ENCODE data around the gene IGF2BP2.
"Not testable (repeated sequence)": the region's sequence is repeated elsewhere in the genome, so short reads cannot be mapped to it uniquely, and the experiment has no call there.

The IGF2BP2 gene

GRCh38 chr3:185859294-185859972, 34.6 kb upstream of the IGF2BP2 start:
- TF ChIP-seq CTCF (conservative IDR thresholded peaks at IDR 0.05; ENCODE audit: low read depth, low read length): no peak
- Histone ChIP-seq H3K4me2 (no peak overlapping the region), H3K9ac (no peak overlapping the region), H4K20me1 (ENCODE audit: insufficient read depth) (no peaks in the 10 kb centered on the region), H3K27me3 (ENCODE audit: insufficient read depth, low read depth) (no peaks in the 10 kb centered on the region), H2AFZ (ENCODE audit: low read depth) (no peak overlapping the region), H3K36me3 (ENCODE audit: insufficient read depth) (no peaks in the 10 kb centered on the region), H3K27ac (no peak overlapping the region), H3K4me1 (ENCODE audit: low read depth, poor library complexity, severe bottlenecking) (no peaks in the 10 kb centered on the region), H3K4me3 (IDR thresholded peaks at IDR 0.05; ENCODE audit: insufficient read depth, low read depth, low read length) (no peak overlapping the region), H3K79me2 (ENCODE audit: insufficient read depth, low read depth) (no peaks in the 10 kb centered on the region)

DNA sequence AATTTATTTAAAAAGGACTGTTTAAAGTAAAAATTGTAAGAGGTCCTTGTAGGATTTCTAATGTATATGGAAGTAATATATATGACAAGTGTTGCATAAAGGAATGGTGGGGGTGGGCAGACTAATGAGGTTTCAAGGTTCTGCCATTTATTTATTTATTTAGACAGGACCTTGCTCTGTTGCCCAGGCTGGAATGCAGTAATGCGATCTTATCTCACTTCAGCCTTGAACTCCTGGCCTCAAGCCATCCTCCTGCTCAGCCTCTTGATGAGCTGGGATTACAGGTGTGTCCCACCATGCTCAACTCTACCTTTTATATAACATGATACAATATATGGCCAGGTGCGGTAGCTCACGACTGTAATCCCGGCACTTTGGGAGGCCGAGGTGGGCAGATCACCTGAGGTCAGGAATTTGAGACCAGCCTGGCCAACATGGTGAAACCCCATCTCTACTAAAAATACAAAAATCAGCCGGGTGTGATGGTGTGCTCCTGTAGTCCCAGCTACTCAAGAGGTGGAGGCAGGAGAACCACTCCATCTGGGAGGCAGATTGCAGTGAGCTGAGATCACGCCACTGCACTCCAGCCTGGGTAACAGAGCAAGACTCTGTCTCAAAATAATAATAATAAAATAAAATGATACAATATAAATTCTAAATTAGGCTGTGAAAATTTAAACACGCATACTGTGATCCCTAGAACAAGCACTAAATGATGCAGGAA, 33.8 kb upstream of the IGF2BP2 start:
- Histone ChIP-seq H3K4me1 (ENCODE audit: low read depth, poor library complexity, severe bottlenecking) (no peaks in the 10 kb centered on the region), H3K27me3 (ENCODE audit: insufficient read depth, low read depth) (no peaks in the 10 kb centered on the region), H3K4me3 (IDR thresholded peaks at IDR 0.05; ENCODE audit: insufficient read depth, low read depth, low read length) (no peak overlapping the region), H3K79me2 (ENCODE audit: insufficient read depth, low read depth) (no peaks in the 10 kb centered on the region), H3K36me3 (ENCODE audit: insufficient read depth) (no peaks in the 10 kb centered on the region), H3K27ac (no peak overlapping the region), H3K9ac (no peak overlapping the region), H2AFZ (ENCODE audit: low read depth) (no peak overlapping the region), H3K4me2 (no peak overlapping the region), H4K20me1 (ENCODE audit: insufficient read depth) (no peaks in the 10 kb centered on the region)
- TF ChIP-seq CTCF (conservative IDR thresholded peaks at IDR 0.05; ENCODE audit: low read depth, low read length): no peak

DNA sequence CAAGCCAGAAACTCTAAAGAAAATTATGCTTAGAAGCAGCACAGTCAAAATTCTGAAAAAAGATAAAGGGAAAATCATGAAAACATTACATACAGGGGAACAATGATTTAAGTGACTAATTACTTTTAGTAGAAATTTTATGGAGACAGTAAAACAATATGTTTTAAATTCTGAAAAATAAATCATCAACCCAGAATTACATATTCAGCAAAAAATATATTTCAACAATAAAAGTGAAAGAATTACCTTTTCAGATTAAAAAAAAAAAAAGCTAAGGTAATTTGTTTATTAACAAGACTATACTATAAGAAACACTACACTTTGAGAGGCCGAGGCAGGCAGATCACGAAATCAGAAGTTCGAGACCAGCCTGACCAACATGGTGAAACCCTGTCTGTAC, 32.4 kb upstream of the IGF2BP2 start:
- no peaks in the 10 kb centered on the region for H3K27me3 ChIP-seq (ENCODE audit: insufficient read depth, low read depth)
- no peak for TF ChIP-seq CTCF (conservative IDR thresholded peaks at IDR 0.05; ENCODE audit: low read depth, low read length)
- no peak overlapping the region for H3K9ac ChIP-seq

GRCh38 chr3:185856652-185857051, 31.8 kb upstream of the IGF2BP2 start:
- Histone ChIP-seq H3K4me1 (ENCODE audit: low read depth, poor library complexity, severe bottlenecking) (no peaks in the 10 kb centered on the region), H3K79me2 (ENCODE audit: insufficient read depth, low read depth) (no peaks in the 10 kb centered on the region), H3K36me3 (ENCODE audit: insufficient read depth) (no peaks in the 10 kb centered on the region), H3K27ac (no peak overlapping the region), H3K27me3 (ENCODE audit: insufficient read depth, low read depth) (no peaks in the 10 kb centered on the region), H2AFZ (ENCODE audit: low read depth) (no peak overlapping the region), H3K4me3 (IDR thresholded peaks at IDR 0.05; ENCODE audit: insufficient read depth, low read depth, low read length) (no peak overlapping the region), H4K20me1 (ENCODE audit: insufficient read depth) (no peaks in the 10 kb centered on the region), H3K4me2 (no peak overlapping the region), H3K9ac (no peak overlapping the region)
- TF ChIP-seq CTCF (conservative IDR thresholded peaks at IDR 0.05; ENCODE audit: low read depth, low read length): no peak

More for the DNA sequence above, 32.4 kb upstream of the IGF2BP2 start:
- H2AFZ ChIP-seq (ENCODE audit: low read depth): no peak overlapping the region
- H3K4me1 ChIP-seq (ENCODE audit: low read depth, poor library complexity, severe bottlenecking): no peaks in the 10 kb centered on the region
- no peak overlapping the region for H3K4me2 ChIP-seq
- no peak overlapping the region for H3K4me3 ChIP-seq (IDR thresholded peaks at IDR 0.05; ENCODE audit: insufficient read depth, low read depth, low read length)
- H3K79me2 ChIP-seq (ENCODE audit: insufficient read depth, low read depth): no peaks in the 10 kb centered on the region
- no peak overlapping the region for H3K27ac ChIP-seq
- H4K20me1 ChIP-seq (ENCODE audit: insufficient read depth): no peaks in the 10 kb centered on the region
- H3K36me3 ChIP-seq (ENCODE audit: insufficient read depth): no peaks in the 10 kb centered on the region

GRCh38 chr3:185853771-185854170, 28.9 kb upstream of the IGF2BP2 start:
- H3K79me2 ChIP-seq (ENCODE audit: insufficient read depth, low read depth); H2AFZ ChIP-seq (ENCODE audit: low read depth); H4K20me1 ChIP-seq (ENCODE audit: insufficient read depth); H3K27ac ChIP-seq; H3K36me3 ChIP-seq (ENCODE audit: insufficient read depth); H3K4me1 ChIP-seq (ENCODE audit: low read depth, poor library complexity, severe bottlenecking); H3K27me3 ChIP-seq (ENCODE audit: insufficient read depth, low read depth); H3K4me2 ChIP-seq; H3K9ac ChIP-seq; H3K4me3 ChIP-seq (IDR thresholded peaks at IDR 0.05; ENCODE audit: insufficient read depth, low read depth, low read length): not testable (repeated sequence)
